ENCODE results near the gene TRPM8. TPM values are rescaled to one million over a fixed set of nuclear protein-coding genes. Genes with fewer than 3 reads are reported as not detected.

The TRPM8 gene
- total RNA-seq, 1 donor, result not detected

- Histone ChIP-seq H3K79me2 (ENCODE audit: insufficient read depth, low read length) (no peaks in the 10 kb centered on the region), H3K4me2 (ENCODE audit: insufficient read depth, low read length) (no peak overlapping the region), H3K4me1 (ENCODE audit: insufficient read depth, low read length) (no peaks in the 10 kb centered on the region), H2AFZ (ENCODE audit: low read length) (no peak overlapping the region), H3K36me3 (ENCODE audit: insufficient read depth, low read length) (no peaks in the 10 kb centered on the region), H3K27me3 (ENCODE audit: insufficient read depth, low read length) (peaks cover 36% of the 10 kb centered on the region), H3K9me3 (ENCODE audit: low read depth, low read length) (no peaks in the 10 kb centered on the region), H3K4me3 (ENCODE audit: insufficient read depth, low read length) (no peak overlapping the region), H3K27ac (ENCODE audit: low read depth, low read length) (no peak overlapping the region), H4K20me1 (ENCODE audit: insufficient read depth, low read length) (no peaks in the 10 kb centered on the region)
- DNase-seq (ENCODE audit: insufficient read length, low spot score, missing footprints), result no peak
- TF ChIP-seq CTCF (IDR thresholded peaks at IDR 0.05; ENCODE audit: extremely low read depth, low read depth, low read length), result no peak
Measured at GRCh38 chr2:233940376-233941276, 23.5 kb downstream of the TRPM8 start.

- H3K4me2 ChIP-seq (ENCODE audit: insufficient read depth, low read length), result no peak overlapping the region
- H3K9me3 ChIP-seq (ENCODE audit: low read depth, low read length), result no peaks in the 10 kb centered on the region
- no peaks in the 10 kb centered on the region for H3K36me3 ChIP-seq (ENCODE audit: insufficient read depth, low read length)
- H3K27me3 ChIP-seq (ENCODE audit: insufficient read depth, low read length), result peaks cover 36% of the 10 kb centered on the region
- no peak overlapping the region for H3K4me3 ChIP-seq (ENCODE audit: insufficient read depth, low read length)
- no peaks in the 10 kb centered on the region for H3K79me2 ChIP-seq (ENCODE audit: insufficient read depth, low read length)
- H4K20me1 ChIP-seq (ENCODE audit: insufficient read depth, low read length), result no peaks in the 10 kb centered on the region
- H2AFZ ChIP-seq (ENCODE audit: low read length), result no peak overlapping the region
- no peak for DNase-seq (ENCODE audit: insufficient read length, low spot score, missing footprints)
- no peak overlapping the region for H3K27ac ChIP-seq (ENCODE audit: low read depth, low read length)
- no peak for TF ChIP-seq CTCF (IDR thresholded peaks at IDR 0.05; ENCODE audit: extremely low read depth, low read depth, low read length)
- H3K4me1 ChIP-seq (ENCODE audit: insufficient read depth, low read length), result no peaks in the 10 kb centered on the region
Measured at GRCh38 chr2:233942731-233943130, 25.6 kb downstream of the TRPM8 start.

- Histone ChIP-seq H3K27ac (ENCODE audit: low read depth, low read length) (no peak overlapping the region), H3K79me2 (ENCODE audit: insufficient read depth, low read length) (no peaks in the 10 kb centered on the region), H3K4me3 (ENCODE audit: insufficient read depth, low read length) (no peak overlapping the region), H3K36me3 (ENCODE audit: insufficient read depth, low read length) (no peaks in the 10 kb centered on the region), H2AFZ (ENCODE audit: low read length) (no peak overlapping the region), H3K27me3 (ENCODE audit: insufficient read depth, low read length) (peaks cover 22% of the 10 kb centered on the region), H3K9me3 (ENCODE audit: low read depth, low read length) (no peaks in the 10 kb centered on the region), H3K4me2 (ENCODE audit: insufficient read depth, low read length) (no peak overlapping the region), H4K20me1 (ENCODE audit: insufficient read depth, low read length) (no peaks in the 10 kb centered on the region), H3K4me1 (ENCODE audit: insufficient read depth, low read length) (no peaks in the 10 kb centered on the region)
- no peak for DNase-seq (ENCODE audit: insufficient read length, low spot score, missing footprints)
- no peak for TF ChIP-seq CTCF (IDR thresholded peaks at IDR 0.05; ENCODE audit: extremely low read depth, low read depth, low read length)
Measured at GRCh38 chr2:233944269-233944668, 27.1 kb downstream of the TRPM8 start.

GRCh38 chr2:233944722-233945121 lies 27.5 kb downstream of the TRPM8 start:
- DNase-seq (ENCODE audit: insufficient read length, low spot score, missing footprints), result no peak
- no peak overlapping the region for H3K4me3 ChIP-seq (ENCODE audit: insufficient read depth, low read length)
- no peak for TF ChIP-seq CTCF (IDR thresholded peaks at IDR 0.05; ENCODE audit: extremely low read depth, low read depth, low read length)
- no peaks in the 10 kb centered on the region for H3K79me2 ChIP-seq (ENCODE audit: insufficient read depth, low read length)
- no peaks in the 10 kb centered on the region for H3K4me1 ChIP-seq (ENCODE audit: insufficient read depth, low read length)
- no peaks in the 10 kb centered on the region for H3K36me3 ChIP-seq (ENCODE audit: insufficient read depth, low read length)
- H2AFZ ChIP-seq (ENCODE audit: low read length), result no peak overlapping the region
- H3K27me3 ChIP-seq (ENCODE audit: insufficient read depth, low read length), result peaks cover 20% of the 10 kb centered on the region
- no peaks in the 10 kb centered on the region for H3K9me3 ChIP-seq (ENCODE audit: low read depth, low read length)
- H3K27ac ChIP-seq (ENCODE audit: low read depth, low read length), result no peak overlapping the region
- no peak overlapping the region for H3K4me2 ChIP-seq (ENCODE audit: insufficient read depth, low read length)
- no peaks in the 10 kb centered on the region for H4K20me1 ChIP-seq (ENCODE audit: insufficient read depth, low read length)
